Measurements from ENCODE around the gene TBC1D4. TPM values are rescaled to one million over a fixed set of nuclear protein-coding genes. Genes with fewer than 3 reads are reported as not detected.
"Not testable (repeated sequence)": the region's sequence is repeated elsewhere in the genome, so short reads cannot be mapped to it uniquely, and the experiment has no call there.

The TBC1D4 gene
- total RNA-seq, 1 donor from 2014 or later: 36.4 TPM

- Mint-ChIP-seq H3K27ac (no peak overlapping the region), H3K27me3 (ENCODE audit: low read depth) (no peaks in the 10 kb centered on the region), H3K4me1 (ENCODE audit: low read depth) (peaks cover 29% of the 10 kb centered on the region), H3K9me3 (peaks cover 6% of the 10 kb centered on the region), H3K4me3 (ENCODE audit: low read depth) (no peak overlapping the region), H3K36me3 (ENCODE audit: low read depth) (peaks cover 29% of the 10 kb centered on the region)
- no peak for DNase-seq (ENCODE audit: low spot score)
- intact Hi-C loops (cut with micrococcal nuclease): no loop called here
These were observed 129.2 kb downstream of the TBC1D4 start for GRCh38 chr13:75352641-75353327.

GRCh38 chr13:75351538-75351937, 130.4 kb downstream of the TBC1D4 start:
- intact Hi-C loops (cut with micrococcal nuclease); H3K27me3 Mint-ChIP-seq (ENCODE audit: low read depth); H3K9me3 Mint-ChIP-seq; DNase-seq (ENCODE audit: low spot score); H3K4me3 Mint-ChIP-seq (ENCODE audit: low read depth); H3K27ac Mint-ChIP-seq: not testable (repeated sequence)
- peaks cover 32% of the 10 kb centered on the region for H3K4me1 Mint-ChIP-seq (ENCODE audit: low read depth)
- peaks cover 34% of the 10 kb centered on the region for H3K36me3 Mint-ChIP-seq (ENCODE audit: low read depth)

- Mint-ChIP-seq H3K9me3 (peaks cover 6% of the 10 kb centered on the region), H3K4me3 (ENCODE audit: low read depth) (no peak overlapping the region), H3K4me1 (ENCODE audit: low read depth) (peaks cover 12% of the 10 kb centered on the region), H3K27ac (no peak overlapping the region), H3K27me3 (ENCODE audit: low read depth) (no peaks in the 10 kb centered on the region), H3K36me3 (ENCODE audit: low read depth) (peaks cover 20% of the 10 kb centered on the region)
- DNase-seq (ENCODE audit: low spot score): no peak
- intact Hi-C loops (cut with micrococcal nuclease): no loop called here
These were observed 134.0 kb downstream of the TBC1D4 start for GRCh38 chr13:75347925-75348324.

- Mint-ChIP-seq H3K9me3 (peaks cover 6% of the 10 kb centered on the region), H3K4me3 (ENCODE audit: low read depth) (no peak overlapping the region), H3K27ac (no peak overlapping the region), H3K4me1 (ENCODE audit: low read depth) (peaks cover 12% of the 10 kb centered on the region), H3K27me3 (ENCODE audit: low read depth) (no peaks in the 10 kb centered on the region), H3K36me3 (ENCODE audit: low read depth) (peaks cover 17% of the 10 kb centered on the region)
- DNase-seq (ENCODE audit: low spot score): no peak
- intact Hi-C loops (cut with micrococcal nuclease): no loop called here
These were observed 134.5 kb downstream of the TBC1D4 start for GRCh38 chr13:75347457-75347856.

GRCh38 chr13:75345193-75345592, 136.8 kb downstream of the TBC1D4 start:
- peaks cover 12% of the 10 kb centered on the region for H3K4me1 Mint-ChIP-seq (ENCODE audit: low read depth)
- peaks cover 7% of the 10 kb centered on the region for H3K36me3 Mint-ChIP-seq (ENCODE audit: low read depth)
- intact Hi-C loops (cut with micrococcal nuclease): no loop called here
- H3K27ac Mint-ChIP-seq: no peak overlapping the region
- H3K9me3 Mint-ChIP-seq: no peaks in the 10 kb centered on the region
- no peak overlapping the region for H3K4me3 Mint-ChIP-seq (ENCODE audit: low read depth)
- H3K27me3 Mint-ChIP-seq (ENCODE audit: low read depth): no peaks in the 10 kb centered on the region
- DNase-seq (ENCODE audit: low spot score): no peak

- Mint-ChIP-seq H3K9me3 (no peaks in the 10 kb centered on the region), H3K4me1 (ENCODE audit: low read depth) (peaks cover 2% of the 10 kb centered on the region), H3K36me3 (ENCODE audit: low read depth) (no peaks in the 10 kb centered on the region), H3K27ac (no peak overlapping the region), H3K4me3 (ENCODE audit: low read depth) (no peak overlapping the region), H3K27me3 (ENCODE audit: low read depth) (no peaks in the 10 kb centered on the region)
- intact Hi-C loops (cut with micrococcal nuclease): loop anchor here (2.0 kb wide), 1 partner anchor 14 kb away; no protein-coding TSS in a partner anchor
- no peak for DNase-seq (ENCODE audit: low spot score)
These were observed 140.9 kb downstream of the TBC1D4 start for GRCh38 chr13:75341028-75341427.

- DNase-seq (ENCODE audit: low spot score): no peak
- no peaks in the 10 kb centered on the region for H3K9me3 Mint-ChIP-seq
- H3K36me3 Mint-ChIP-seq (ENCODE audit: low read depth): peaks cover 3% of the 10 kb centered on the region
- intact Hi-C loops (cut with micrococcal nuclease): loop anchor here (2.0 kb wide), 1 partner anchor 15 kb away; no protein-coding TSS in a partner anchor
- H3K4me1 Mint-ChIP-seq (ENCODE audit: low read depth): peaks cover 2% of the 10 kb centered on the region
- H3K27ac Mint-ChIP-seq: no peak overlapping the region
- no peak overlapping the region for H3K4me3 Mint-ChIP-seq (ENCODE audit: low read depth)
- no peaks in the 10 kb centered on the region for H3K27me3 Mint-ChIP-seq (ENCODE audit: low read depth)
These were observed 142.2 kb downstream of the TBC1D4 start for GRCh38 chr13:75339635-75340374.

- no peaks in the 10 kb centered on the region for H3K9me3 Mint-ChIP-seq
- H3K36me3 Mint-ChIP-seq (ENCODE audit: low read depth): peaks cover 3% of the 10 kb centered on the region
- intact Hi-C loops (cut with micrococcal nuclease): no loop called here
- no peaks in the 10 kb centered on the region for H3K27me3 Mint-ChIP-seq (ENCODE audit: low read depth)
- H3K27ac Mint-ChIP-seq: no peak overlapping the region
- no peak overlapping the region for H3K4me3 Mint-ChIP-seq (ENCODE audit: low read depth)
- H3K4me1 Mint-ChIP-seq (ENCODE audit: low read depth): peaks cover 7% of the 10 kb centered on the region
- DNase-seq (ENCODE audit: low spot score): no peak
These were observed 147.1 kb downstream of the TBC1D4 start for GRCh38 chr13:75334634-75335447.

- no peaks in the 10 kb centered on the region for H3K9me3 Mint-ChIP-seq
- no peak overlapping the region for H3K27ac Mint-ChIP-seq
- DNase-seq (ENCODE audit: low spot score): no peak
- intact Hi-C loops (cut with micrococcal nuclease): no loop called here
- H3K4me1 Mint-ChIP-seq (ENCODE audit: low read depth): peaks cover 14% of the 10 kb centered on the region
- H3K36me3 Mint-ChIP-seq (ENCODE audit: low read depth): peaks cover 3% of the 10 kb centered on the region
- no peak overlapping the region for H3K4me3 Mint-ChIP-seq (ENCODE audit: low read depth)
- H3K27me3 Mint-ChIP-seq (ENCODE audit: low read depth): no peaks in the 10 kb centered on the region
These were observed 148.9 kb downstream of the TBC1D4 start for GRCh38 chr13:75333103-75333502.

GRCh38 chr13:75331792-75332349, 150.1 kb downstream of the TBC1D4 start:
- Mint-ChIP-seq H3K4me3 (ENCODE audit: low read depth) (no peak overlapping the region), H3K27me3 (ENCODE audit: low read depth) (no peaks in the 10 kb centered on the region), H3K36me3 (ENCODE audit: low read depth) (peaks cover 3% of the 10 kb centered on the region), H3K4me1 (ENCODE audit: low read depth) (peaks cover 23% of the 10 kb centered on the region), H3K27ac (no peak overlapping the region), H3K9me3 (no peaks in the 10 kb centered on the region)
- intact Hi-C loops (cut with micrococcal nuclease): no loop called here
- DNase-seq (ENCODE audit: low spot score): no peak

- DNase-seq (ENCODE audit: low spot score): no peak
- Mint-ChIP-seq H3K4me3 (ENCODE audit: low read depth) (no peak overlapping the region), H3K36me3 (ENCODE audit: low read depth) (peaks cover 6% of the 10 kb centered on the region)
These were observed 151.2 kb downstream of the TBC1D4 start for GRCh38 chr13:75330770-75331169.

GRCh38 chr13:75329723-75330122, 152.2 kb downstream of the TBC1D4 start:
- Mint-ChIP-seq H3K9me3 (no peaks in the 10 kb centered on the region), H3K36me3 (ENCODE audit: low read depth) (peaks cover 4% of the 10 kb centered on the region), H3K4me3 (ENCODE audit: low read depth) (no peak overlapping the region), H3K27me3 (ENCODE audit: low read depth) (no peaks in the 10 kb centered on the region), H3K27ac (no peak overlapping the region), H3K4me1 (ENCODE audit: low read depth) (peaks cover 34% of the 10 kb centered on the region)
- intact Hi-C loops (cut with micrococcal nuclease): loop anchor here (5.0 to 10.0 kb wide), 6 partner anchors 37 to 1558 kb away; partner anchors contain the start of genes KCTD12, KLF12 and UCHL3
- DNase-seq (ENCODE audit: low spot score): no peak

More at GRCh38 chr13:75330770-75331169, 151.2 kb downstream of the TBC1D4 start:
- no peaks in the 10 kb centered on the region for H3K9me3 Mint-ChIP-seq
- peaks cover 33% of the 10 kb centered on the region for H3K4me1 Mint-ChIP-seq (ENCODE audit: low read depth)
- no peaks in the 10 kb centered on the region for H3K27me3 Mint-ChIP-seq (ENCODE audit: low read depth)
- intact Hi-C loops (cut with micrococcal nuclease): no loop called here
- H3K27ac Mint-ChIP-seq: no peak overlapping the region

Data from activated T-helper 2 cell treated with anti-CD3 and anti-CD28 coated beads, Interferon-gamma antibody, Interleukin-2, Interleukin-4, amounts not matched to agents 10 μg/mL and 5 μg/mL and 100 μg/mL, durations not matched to agents 14 hours and 24 hours and 36 hours (primary cell).